Heart right ventricle (tissue), 16 donors: ENCODE data around the gene VANGL1. TPM values are rescaled to one million over a fixed set of nuclear protein-coding genes. Genes with fewer than 3 reads are reported as not detected.
A peak's percentile ranks its signal among the peaks of the same experiment; 100 is the strongest.

ENCODE experiments used
- ATAC-seq, 8 donors: fragments of 200-7000 bp; cut with Tn5 transposase; one replicate each; pipeline ENCODE4 v1.9.1; 2020; ENCODE audit warnings: mild to moderate bottlenecking in 8 of 8, moderate library complexity in 8 of 8, moderate number of reproducible peaks in 1 of 8
- DNase-seq, 2 donors: peaks; one replicate each; pipeline ENCODE4 v3.0.0-alpha.2; 2020
- H3K27ac ChIP-seq, 10 donors: fragments of 200-600 bp; sonication (generic) in 2 of 10; one replicate each; pipeline versions ENCODE4 v1.5.0 to v1.8.0; 2020 to 2022; ENCODE audit warnings: mild to moderate bottlenecking in 3 of 10
- H3K27me3 ChIP-seq, 7 donors: fragments of 200-600 bp; one replicate each; pipeline ENCODE4 v1.8.0; 2021 to 2022; ENCODE audit warnings: mild to moderate bottlenecking in 2 of 7
- H3K36me3 ChIP-seq, 9 donors: fragments of 200-600 bp; sonication (generic) in 1 of 9; one replicate each; pipeline versions ENCODE4 v1.5.0 to v1.8.0; 2020 to 2022; ENCODE audit warnings: mild to moderate bottlenecking in 2 of 9
- H3K4me1 ChIP-seq, 9 donors: fragments of 200-600 bp; sonication (generic) in 1 of 9; one replicate each; pipeline versions ENCODE4 v1.5.0 to v1.8.0; 2020 to 2022; ENCODE audit warnings: mild to moderate bottlenecking in 4 of 9
- H3K4me3 ChIP-seq, 10 donors: fragments of 200-600 bp; sonication (generic) in 2 of 10; one replicate each; pipeline versions ENCODE4 v1.5.0 to v1.8.0; 2020 to 2022; ENCODE audit warnings: mild to moderate bottlenecking in 7 of 10, moderate library complexity in 2 of 10
- H3K9me3 ChIP-seq, 11 donors: fragments of 200-600 bp in 10 of 11; sonication (generic) in 2 of 11; one replicate each; pipeline versions ENCODE4 v1.5.0 to v1.8.0; 2013 to 2022; ENCODE audit warnings: mild to moderate bottlenecking in 2 of 11, control low read depth in 1 of 11, moderate library complexity in 1 of 11
- WGBS, 2 donors: extraction: QIAGEN DNeasy Blood & Tissue Kit; methylation state at CpG; one replicate each; pipeline ENCODE4 v1.1.7; 2013; ENCODE audit warnings: inconsistent platforms in 1 of 2; 5-methylcytosine and 5-hydroxymethylcytosine counted together
- intact Hi-C, 10 donors: fragments of 100-400 bp; cut with DNase I; formaldehyde crosslinking; loops; one replicate each; pipeline versions ENCODE4 v1.11.1 to v1.14.2; 2022
- long read RNA-seq, 3 donors: library from polyadenylated mRNA; unstranded; transcript quantifications; one replicate each; pipeline ENCODE4 v2.0.0, GENCODE V29; 2020 to 2021
- polyA plus RNA-seq, 2 donors: library from polyadenylated mRNA; stranded (reverse); fragments of 200-250 nt; gene quantifications; one replicate each; pipeline ENCODE4 v1.2.3, GENCODE V29; 2013
- total RNA-seq, 10 donors: library from RNA; stranded (reverse); fragmentation: NEBNext Ultra II Directional in 3 of 10; extraction: Animal tissue kit (Norgen Biotek cat#: 25700) in 3 of 10; gene quantifications; one replicate each; pipeline versions ENCODE4 v1.2.1 to v1.2.4, GENCODE V29; 2021 to 2023
- TF ChIP-seq, protein P1 (sequence below), 9 donors: fragments of 200-600 bp; sonication (generic) in 2 of 9; IDR thresholded peaks; one replicate each; pipeline versions ENCODE4 v1.5.0 to v1.8.0; 2021 to 2022; ENCODE audit warnings: antibody characterized with exemption in 9 of 9, mild to moderate bottlenecking in 5 of 9, moderate library complexity in 1 of 9
- donor health status: Arrhythmogenic right ventricular cardiomyopathy.
- donor health status: ischemic (EF 13 %, LVEDD 7.1; RV severe dilation, severe dysfunction).
- donor health status: healthy with polysubstance abuse.
- donor health status: DM: no; HTN: yes; CAD: no.
- donor health status: DM: no; HTN: no; CAD: no.
- donor health status: ischemic (EF 25% LVEDD 6.9; RV normal size, moderate dysfunction).
- donor health status: ischemic (EF 25% LVEDD 5.7; RV mildly dilated, moderate dysfunction).
- donor health status: healthy.
- donor health status: DM: yes; HTN: yes; CAD: no.
- donor health status: Ischemic cardiomyopathy.
- donor health status: ischemic (EF 35%, LVEDD 5.7; RV mildly dilated, moderate dysfunction).
- donor health status: nonischemic (EF 11% LVEDD 7.7; RV severe dilation, severe dysfunction).
- donor health status: DM: yes; HTN: yes; CAD: no.
- donor health status: PGD.
- donor health status: ischemic (EF 29% LVEDD 5.4; RV normal size, mild dysfunction).
- donor health status: nonischemic (EF 23%, LVEDD 6.1; RV moderate dilation, normal function).

VANGL1 gene
- 1 to 10 TPM; 5.4 to 9.8 (median 7.3) TPM for total RNA-seq
- 1 to 10 TPM; 1.7 to 1.8 TPM for polyA plus RNA-seq
- long read RNA-seq, donor 1, full-length matches to known transcripts, result 10 of 16 reads
- long read RNA-seq, donor 1, partial matches to known transcripts, result 0 of 16 reads
- long read RNA-seq, donor 1, other reads (novel, unspliced or antisense), result 6 of 16 reads
- long read RNA-seq, donor 2, full-length matches to known transcripts, result 5 of 6 reads
- long read RNA-seq, donor 2, partial matches to known transcripts, result 1 of 6 reads
- long read RNA-seq, donor 2, other reads (novel, unspliced or antisense), result 0 of 6 reads
- long read RNA-seq, donor 3, full-length matches to known transcripts, result 20 of 35 reads
- long read RNA-seq, donor 3, partial matches to known transcripts, result 1 of 35 reads
- long read RNA-seq, donor 3, other reads (novel, unspliced or antisense), result 14 of 35 reads

DNA sequence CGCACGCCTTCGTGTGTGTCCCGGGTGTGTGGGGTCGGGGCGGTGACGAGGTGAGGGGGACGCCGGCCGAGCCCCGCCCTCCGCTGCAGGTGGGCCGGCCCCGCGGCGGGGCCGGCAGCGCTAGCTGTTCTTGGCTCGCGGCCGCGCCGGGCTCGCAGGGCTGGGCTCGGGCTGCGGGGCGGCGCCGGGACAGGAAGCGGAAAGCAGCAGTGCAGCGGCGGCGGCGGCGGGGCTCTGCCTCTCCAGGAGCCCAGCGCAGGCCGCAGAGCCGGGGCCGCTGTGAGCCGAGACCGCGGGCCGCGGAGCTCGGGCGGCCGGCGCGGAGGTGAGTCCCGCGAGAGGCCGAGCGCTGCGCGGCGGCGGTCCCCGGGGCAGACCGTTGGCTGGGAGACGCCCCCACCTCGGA is at the start of gene VANGL1:
TSS of gene VANGL1 (plus strand) at position 209 of the 406 bp plus-strand sequence. CDS start 9,444 bp downstream, outside the sequence.
- intact Hi-C loops, result loop anchor here in 3 of 10 donors (5.0 to 10.0 kb wide), 3 partner anchors 53 to 66 kb away; no protein-coding TSS in a partner anchor
- 1 to 2% methylated on average over 39 to 61 of the region's 61 CpGs for WGBS, 2 donors
- DNase-seq (peak; percentile 65 to 81), ATAC-seq (peak; percentile 84 to 96 (median 86))
- Histone ChIP-seq H3K27me3 (no peaks in the 10 kb centered on the region), H3K9me3 (peaks cover 0 to 32% (median 7%) of the 10 kb centered on the region in 11 donors), H3K27ac (peak within 1 kb of the TSS; percentile 45 to 91 (median 82)), H3K4me1 (peaks cover 0 to 32% (median 16%) of the 10 kb centered on the region in 9 donors), H3K4me3 (peak within 1 kb of the TSS; percentile 80 to 98 (median 88)), H3K36me3 (no peaks in the 10 kb centered on the region)
- TF ChIP-seq, protein P1, sequence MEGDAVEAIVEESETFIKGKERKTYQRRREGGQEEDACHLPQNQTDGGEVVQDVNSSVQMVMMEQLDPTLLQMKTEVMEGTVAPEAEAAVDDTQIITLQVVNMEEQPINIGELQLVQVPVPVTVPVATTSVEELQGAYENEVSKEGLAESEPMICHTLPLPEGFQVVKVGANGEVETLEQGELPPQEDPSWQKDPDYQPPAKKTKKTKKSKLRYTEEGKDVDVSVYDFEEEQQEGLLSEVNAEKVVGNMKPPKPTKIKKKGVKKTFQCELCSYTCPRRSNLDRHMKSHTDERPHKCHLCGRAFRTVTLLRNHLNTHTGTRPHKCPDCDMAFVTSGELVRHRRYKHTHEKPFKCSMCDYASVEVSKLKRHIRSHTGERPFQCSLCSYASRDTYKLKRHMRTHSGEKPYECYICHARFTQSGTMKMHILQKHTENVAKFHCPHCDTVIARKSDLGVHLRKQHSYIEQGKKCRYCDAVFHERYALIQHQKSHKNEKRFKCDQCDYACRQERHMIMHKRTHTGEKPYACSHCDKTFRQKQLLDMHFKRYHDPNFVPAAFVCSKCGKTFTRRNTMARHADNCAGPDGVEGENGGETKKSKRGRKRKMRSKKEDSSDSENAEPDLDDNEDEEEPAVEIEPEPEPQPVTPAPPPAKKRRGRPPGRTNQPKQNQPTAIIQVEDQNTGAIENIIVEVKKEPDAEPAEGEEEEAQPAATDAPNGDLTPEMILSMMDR (IDR thresholded peaks at IDR 0.05), result no peak

DNA sequence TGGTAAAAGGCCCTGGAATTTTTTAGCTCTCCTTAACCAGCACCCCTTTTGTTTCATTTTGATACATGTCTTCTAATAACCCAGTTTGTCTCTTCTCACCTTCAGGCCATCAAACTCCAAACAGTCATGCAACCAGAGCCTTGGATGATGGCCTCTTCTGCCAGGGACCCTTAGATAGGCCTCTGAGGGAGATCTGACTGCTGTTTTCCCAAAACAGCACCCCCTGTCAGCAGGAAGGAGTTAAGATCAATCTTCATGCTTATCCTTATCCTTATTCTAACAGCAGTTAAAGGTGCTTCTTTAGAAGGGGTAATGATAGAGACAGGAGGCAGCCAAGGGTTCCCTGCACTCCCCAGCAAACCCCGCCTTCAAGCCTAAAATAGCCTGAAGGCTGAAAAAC is 49.5 kb upstream of the VANGL1 start:
- ATAC-seq, result no peak
- intact Hi-C loops, result loop anchor here in 6 of 10 donors (5.0 to 10.0 kb wide), 7 partner anchors 40 to 607 kb away; no protein-coding TSS in a partner anchor

DNA sequence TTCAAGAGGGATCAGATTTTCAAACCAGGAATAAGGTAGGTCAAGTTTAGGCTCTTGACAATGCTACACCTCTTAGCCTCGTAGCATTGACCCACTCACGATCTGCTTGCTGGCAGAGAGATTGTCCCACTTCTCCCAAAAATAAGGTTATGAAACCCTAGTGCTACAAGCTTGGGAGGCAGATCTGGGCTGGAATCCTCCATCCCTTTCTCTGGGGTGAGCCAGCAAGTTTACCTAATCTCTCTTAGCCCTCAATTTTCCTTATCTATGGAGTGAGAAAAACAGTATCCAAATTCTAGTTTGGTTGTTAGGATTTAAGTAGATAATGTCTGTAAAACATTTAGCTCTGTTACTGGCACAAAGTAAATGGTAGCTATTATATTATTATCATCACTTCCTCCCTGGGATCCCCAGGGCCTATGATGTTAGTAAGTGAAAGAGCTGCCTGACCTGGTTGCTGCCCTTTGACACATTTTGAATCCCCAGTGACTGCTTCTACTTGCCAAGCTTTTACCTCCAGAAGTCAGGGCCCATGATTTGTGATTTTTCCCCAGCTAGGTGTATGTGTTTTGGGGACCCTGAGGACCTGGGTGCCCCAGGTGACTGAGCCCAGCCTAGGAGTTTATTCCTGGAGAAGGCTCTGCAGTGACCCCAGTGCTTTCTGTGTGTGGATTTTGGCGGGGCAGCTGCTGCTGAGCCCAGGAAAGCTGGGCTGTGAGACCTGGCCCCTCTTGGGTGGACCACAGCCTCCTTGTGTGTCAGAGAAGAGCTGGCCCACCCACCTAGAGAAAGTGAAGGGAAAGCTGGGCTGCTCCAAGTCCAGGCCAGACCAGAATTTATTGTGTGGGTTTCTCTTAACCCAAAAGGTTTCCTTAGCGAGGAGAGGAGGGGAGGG is 48.2 kb upstream of the VANGL1 start:
- Histone ChIP-seq H3K9me3 (peaks cover 0 to 28% (median 5%) of the 10 kb centered on the region in 11 donors), H3K27me3 (no peaks in the 10 kb centered on the region), H3K36me3 (no peaks in the 10 kb centered on the region), H3K4me1 (peaks cover 4 to 34% (median 11%) of the 10 kb centered on the region in 9 donors), H3K27ac (peak overlapping the region in 1 of 10 donors; percentile 15), H3K4me3 (no peak overlapping the region)
- peak in 7 of 8 donors; percentile 39 to 52 (median 45) for ATAC-seq
- WGBS, 2 donors, result 74 to 76% methylated on average over 4 of the region's 4 CpGs
- peak in 1 of 2 donors; percentile 23 for DNase-seq
- TF ChIP-seq, protein P1 (IDR thresholded peaks at IDR 0.05), result no peak
- intact Hi-C loops, result loop anchor here in 8 of 10 donors (2.0 to 10.0 kb wide), 8 partner anchors 41 to 609 kb away; no protein-coding TSS in a partner anchor

More for the DNA sequence above, 49.5 kb upstream of the VANGL1 start:
- TF ChIP-seq, protein P1 (IDR thresholded peaks at IDR 0.05), result no peak
- H3K27me3 ChIP-seq, result no peaks in the 10 kb centered on the region
- DNase-seq, result no peak
- peaks cover 0 to 41% (median 15%) of the 10 kb centered on the region in 11 donors for H3K9me3 ChIP-seq
- H3K4me1 ChIP-seq, result peaks cover 4 to 34% (median 11%) of the 10 kb centered on the region in 9 donors
- 96 to 100% methylated on average over 1 of the region's 1 CpG for WGBS, 2 donors
- H3K36me3 ChIP-seq, result no peaks in the 10 kb centered on the region
- H3K27ac ChIP-seq, result no peak overlapping the region
- no peak overlapping the region for H3K4me3 ChIP-seq
